ENCODE data around the gene POLRMT.

GRCh38 chr19:623974-624373 lies 9.4 kb downstream of the POLRMT start:
- TF ChIP-seq HDGF (IDR thresholded peaks at IDR 0.05; ENCODE audit: borderline replicate concordance) (no peak), FOXK2 (IDR thresholded peaks at IDR 0.05) (no peak), BHLHE40 (IDR thresholded peaks at IDR 0.05; ENCODE audit: borderline replicate concordance) (no peak), CTBP1 (IDR thresholded peaks at IDR 0.05; ENCODE audit: borderline replicate concordance) (no peak), PKNOX1 (IDR thresholded peaks at IDR 0.05) (no peak), ARNT (IDR thresholded peaks at IDR 0.05) (no peak), SP1 (IDR thresholded peaks at IDR 0.05) (no peak), TARDBP (IDR thresholded peaks at IDR 0.05) (no peak)

All from HEK293T (cell line).